ENCODE results near the gene IQCF5. TPM values are rescaled to one million over a fixed set of nuclear protein-coding genes. Genes with fewer than 3 reads are reported as not detected.

The IQCF5 gene
- total and polyA plus RNA-seq, 2 experiments from 2014 or later = not detected

- no peaks in the 10 kb centered on the region for H3K9me2 ChIP-seq (ENCODE audit: insufficient read depth)
- H3K36me3 ChIP-seq (ENCODE audit: insufficient read depth) = no peaks in the 10 kb centered on the region
- H3K9me3 Mint-ChIP-seq = no peaks in the 10 kb centered on the region
- no peaks in the 10 kb centered on the region for H3K79me2 ChIP-seq (replicated peaks; ENCODE audit: insufficient read depth)
- TF ChIP-seq ETS1 (IDR thresholded peaks at IDR 0.05) = no peak
- no peak for TF ChIP-seq EZH2 (IDR thresholded peaks at IDR 0.05; ENCODE audit: low read depth, unreplicated experiment)
- no peak for TF ChIP-seq ZNF462 (CRISPR knock-in tag; IDR thresholded peaks at IDR 0.05)
- no peak for TF ChIP-seq CREB1 (CRISPR knock-in tag; IDR thresholded peaks at IDR 0.05; ENCODE audit: low read depth)
- no peak overlapping the region for H3K4me3 ChIP-seq
- H3K4me3 Mint-ChIP-seq = no peak overlapping the region
- H3K27ac ChIP-seq (ENCODE audit: low read depth) = no peak overlapping the region
- DNase-seq (ENCODE audit: low spot score) (no peak), ATAC-seq (no peak)
- no peak overlapping the region for H3K4me2 ChIP-seq
- no peak overlapping the region for H3K27ac Mint-ChIP-seq
- no peak overlapping the region for H2AFZ ChIP-seq
- H3K4me1 ChIP-seq (ENCODE audit: insufficient read depth) = no peaks in the 10 kb centered on the region
- no peaks in the 10 kb centered on the region for H3K27me3 Mint-ChIP-seq (ENCODE audit: insufficient read depth, low read depth, poor library complexity)
- H3F3A ChIP-seq (replicated peaks; ENCODE audit: low read depth) = no peaks in the 10 kb centered on the region
- H4K20me1 ChIP-seq (replicated peaks; ENCODE audit: insufficient read depth) = no peaks in the 10 kb centered on the region
- no peaks in the 10 kb centered on the region for H3K36me3 Mint-ChIP-seq (ENCODE audit: low read depth)
- H3K27me3 ChIP-seq (ENCODE audit: insufficient read depth) = no peaks in the 10 kb centered on the region
- H3K4me1 Mint-ChIP-seq = peaks cover 13% of the 10 kb centered on the region; the same call in 2 of the 3 replicates
Measured at GRCh38 chr3:51916418-51916817, 41.0 kb upstream of the IQCF5 start.

GRCh38 chr3:51908026-51908425, 32.6 kb upstream of the IQCF5 start:
- Histone ChIP-seq H3K4me1 (ENCODE audit: insufficient read depth) (no peaks in the 10 kb centered on the region), H3K9me2 (ENCODE audit: insufficient read depth) (no peaks in the 10 kb centered on the region; the same call in 1 of the 2 replicates), H3K27me3 (ENCODE audit: insufficient read depth) (no peaks in the 10 kb centered on the region), H3K27ac (ENCODE audit: low read depth) (no peak overlapping the region), H3K4me3 (no peak overlapping the region), H3K4me2 (no peak overlapping the region), H3F3A (replicated peaks; ENCODE audit: low read depth) (no peaks in the 10 kb centered on the region), H3K79me2 (replicated peaks; ENCODE audit: insufficient read depth) (no peaks in the 10 kb centered on the region), H3K36me3 (ENCODE audit: insufficient read depth) (no peaks in the 10 kb centered on the region; the same call in 1 of the 2 replicates), H4K20me1 (replicated peaks; ENCODE audit: insufficient read depth) (no peaks in the 10 kb centered on the region), H2AFZ (no peak overlapping the region)
- no peak overlapping the region for H3K27ac Mint-ChIP-seq
- H3K27me3 Mint-ChIP-seq (ENCODE audit: insufficient read depth, low read depth, poor library complexity) = peaks cover 13% of the 10 kb centered on the region
- H3K4me3 Mint-ChIP-seq = no peak overlapping the region
- ATAC-seq = no peak
- DNase-seq (ENCODE audit: low spot score) = no peak
- H3K36me3 Mint-ChIP-seq (ENCODE audit: low read depth) = peaks cover 14% of the 10 kb centered on the region; the same call in 2 of the 3 replicates
- H3K4me1 Mint-ChIP-seq = no peaks in the 10 kb centered on the region
- H3K9me3 Mint-ChIP-seq = peaks cover 51% of the 10 kb centered on the region
- TF ChIP-seq EZH2 (IDR thresholded peaks at IDR 0.05; ENCODE audit: low read depth, unreplicated experiment) = no peak
- no peak for TF ChIP-seq ZNF462 (CRISPR knock-in tag; IDR thresholded peaks at IDR 0.05)
- TF ChIP-seq CREB1 (CRISPR knock-in tag; IDR thresholded peaks at IDR 0.05; ENCODE audit: low read depth) = no peak

Data from GM23338 (cell line).